ENCODE measurements around the gene SEMA4B.
A peak's percentile ranks its signal among the peaks of the same experiment; 100 is the strongest.

The SEMA4B gene

GRCh38 chr15:90205050-90205848 is 4.1 kb downstream of the SEMA4B start:
- no peak overlapping the region for H2BK15ac ChIP-seq (ENCODE audit: low read depth, poor library complexity, severe bottlenecking)
- no peak overlapping the region for H2BK12ac ChIP-seq (ENCODE audit: low read length in 2 of 2)

GRCh38 chr15:90205886-90206285 is 4.8 kb downstream of the SEMA4B start:
- Histone ChIP-seq H2BK120ac (ENCODE audit: low read depth, low read length) (no peak overlapping the region), H3K79me1 (replicated peaks; ENCODE audit: low read length, poor library complexity, severe bottlenecking) (peaks cover 54% of the 10 kb centered on the region), H3K18ac (ENCODE audit: low read depth in 1 of 2, low read length in 2 of 2) (no peak overlapping the region), H3K4ac (ENCODE audit: low read depth in 1 of 2, low read length in 2 of 2) (no peak overlapping the region), H3K36me3 (ENCODE audit: control insufficient read depth in 1 of 2, insufficient read depth in 2 of 2, low read depth in 1 of 2, low read length in 2 of 2) (peaks cover 0 to 38% of the 10 kb centered on the region in 2 experiments), H3K4me2 (ENCODE audit: low read length, poor library complexity, severe bottlenecking) (no peak overlapping the region), H3K9ac (ENCODE audit: low read length) (no peak overlapping the region), H3K23ac (ENCODE audit: low read length in 2 of 2) (no peak overlapping the region), H2BK5ac (ENCODE audit: low read depth, low read length, poor library complexity, severe bottlenecking) (no peak overlapping the region), H2AFZ (ENCODE audit: low read depth, low read length) (no peak overlapping the region), H3K27ac (ENCODE audit: low read length, poor library complexity, severe bottlenecking) (no peak overlapping the region), H3K4me3 (ENCODE audit: insufficient read depth in 1 of 2, low read depth in 1 of 2, low read length in 2 of 2) (no peak overlapping the region), H4K91ac (ENCODE audit: low read length) (peak overlapping the region; percentile 47), H2AK5ac (ENCODE audit: low read length, severe bottlenecking) (no peak overlapping the region), H2BK12ac (ENCODE audit: low read length in 2 of 2) (no peak overlapping the region), H4K8ac (ENCODE audit: low read length) (no peak overlapping the region), H3K9me3 (ENCODE audit: control insufficient read depth, low read length) (no peaks in the 10 kb centered on the region), H3K27me3 (ENCODE audit: control insufficient read depth in 1 of 2, insufficient read depth in 1 of 2, low read length in 2 of 2) (no peaks in the 10 kb centered on the region), H3K14ac (ENCODE audit: low read length in 2 of 2) (no peak overlapping the region), H3K4me1 (ENCODE audit: control insufficient read depth, insufficient read depth, low read depth, low read length) (peaks cover 29% of the 10 kb centered on the region), H2BK15ac (ENCODE audit: low read depth, poor library complexity, severe bottlenecking) (no peak overlapping the region)
- WGBS = 93% methylated on average over 5 of the region's 5 CpGs
- DNase-seq = no peak

More at GRCh38 chr15:90205050-90205848, 4.1 kb downstream of the SEMA4B start:
- H3K9me3 ChIP-seq (ENCODE audit: control insufficient read depth, low read length) = no peaks in the 10 kb centered on the region
- H2AFZ ChIP-seq (ENCODE audit: low read depth, low read length) = no peak overlapping the region
- H3K23ac ChIP-seq (ENCODE audit: low read length in 2 of 2) = no peak overlapping the region
- no peak overlapping the region for H3K9ac ChIP-seq (ENCODE audit: low read length)
- H3K4me1 ChIP-seq (ENCODE audit: control insufficient read depth, insufficient read depth, low read depth, low read length) = peaks cover 32% of the 10 kb centered on the region
- H3K27ac ChIP-seq (ENCODE audit: low read length, poor library complexity, severe bottlenecking) = no peak overlapping the region
- no peaks in the 10 kb centered on the region for H3K27me3 ChIP-seq (ENCODE audit: control insufficient read depth in 1 of 2, insufficient read depth in 1 of 2, low read length in 2 of 2)
- no peak overlapping the region for H3K18ac ChIP-seq (ENCODE audit: low read depth in 1 of 2, low read length in 2 of 2)
- H2BK120ac ChIP-seq (ENCODE audit: low read depth, low read length) = no peak overlapping the region
- H3K4me2 ChIP-seq (ENCODE audit: low read length, poor library complexity, severe bottlenecking) = no peak overlapping the region
- no peak overlapping the region for H2BK5ac ChIP-seq (ENCODE audit: low read depth, low read length, poor library complexity, severe bottlenecking)
- no peak for DNase-seq
- H3K4me3 ChIP-seq (ENCODE audit: insufficient read depth in 1 of 2, low read depth in 1 of 2, low read length in 2 of 2) = no peak overlapping the region
- H4K8ac ChIP-seq (ENCODE audit: low read length) = no peak overlapping the region
- H3K4ac ChIP-seq (ENCODE audit: low read depth in 1 of 2, low read length in 2 of 2) = no peak overlapping the region
- peaks cover 0 to 33% of the 10 kb centered on the region in 2 experiments for H3K36me3 ChIP-seq (ENCODE audit: control insufficient read depth in 1 of 2, insufficient read depth in 2 of 2, low read depth in 1 of 2, low read length in 2 of 2)
- H4K91ac ChIP-seq (ENCODE audit: low read length) = no peak overlapping the region
- peaks cover 54% of the 10 kb centered on the region for H3K79me1 ChIP-seq (replicated peaks; ENCODE audit: low read length, poor library complexity, severe bottlenecking)
- H2AK5ac ChIP-seq (ENCODE audit: low read length, severe bottlenecking) = no peak overlapping the region
- H3K14ac ChIP-seq (ENCODE audit: low read length in 2 of 2) = no peak overlapping the region
- WGBS = 87% methylated on average over 10 of the region's 10 CpGs

GRCh38 chr15:90207252-90207651 is 6.1 kb downstream of the SEMA4B start:
- H3K79me1 ChIP-seq (replicated peaks; ENCODE audit: low read length, poor library complexity, severe bottlenecking) = peaks cover 52% of the 10 kb centered on the region
- H2AFZ ChIP-seq (ENCODE audit: low read depth, low read length) = no peak overlapping the region
- no peak overlapping the region for H3K4me3 ChIP-seq (ENCODE audit: insufficient read depth in 1 of 2, low read depth in 1 of 2, low read length in 2 of 2)
- no peak overlapping the region for H2BK5ac ChIP-seq (ENCODE audit: low read depth, low read length, poor library complexity, severe bottlenecking)
- DNase-seq = no peak
- no peak overlapping the region for H3K18ac ChIP-seq (ENCODE audit: low read depth in 1 of 2, low read length in 2 of 2)
- H2BK12ac ChIP-seq (ENCODE audit: low read length in 2 of 2) = no peak overlapping the region
- H3K36me3 ChIP-seq (ENCODE audit: control insufficient read depth in 1 of 2, insufficient read depth in 2 of 2, low read depth in 1 of 2, low read length in 2 of 2) = peaks cover 0 to 40% of the 10 kb centered on the region in 2 experiments
- H4K8ac ChIP-seq (ENCODE audit: low read length) = no peak overlapping the region
- no peak overlapping the region for H3K14ac ChIP-seq (ENCODE audit: low read length in 2 of 2)
- no peak overlapping the region for H4K91ac ChIP-seq (ENCODE audit: low read length)
- H3K4me2 ChIP-seq (ENCODE audit: low read length, poor library complexity, severe bottlenecking) = no peak overlapping the region
- H3K27me3 ChIP-seq (ENCODE audit: control insufficient read depth in 1 of 2, insufficient read depth in 1 of 2, low read length in 2 of 2) = no peaks in the 10 kb centered on the region
- H3K9me3 ChIP-seq (ENCODE audit: control insufficient read depth, low read length) = no peaks in the 10 kb centered on the region
- no peak overlapping the region for H3K27ac ChIP-seq (ENCODE audit: low read length, poor library complexity, severe bottlenecking)
- H2BK15ac ChIP-seq (ENCODE audit: low read depth, poor library complexity, severe bottlenecking) = no peak overlapping the region
- no peak overlapping the region for H2BK120ac ChIP-seq (ENCODE audit: low read depth, low read length)
- H3K4ac ChIP-seq (ENCODE audit: low read depth in 1 of 2, low read length in 2 of 2) = no peak overlapping the region
- no peak overlapping the region for H3K23ac ChIP-seq (ENCODE audit: low read length in 2 of 2)
- no peak overlapping the region for H2AK5ac ChIP-seq (ENCODE audit: low read length, severe bottlenecking)
- 95% methylated on average over 5 of the region's 6 CpGs for WGBS
- H3K4me1 ChIP-seq (ENCODE audit: control insufficient read depth, insufficient read depth, low read depth, low read length) = peaks cover 39% of the 10 kb centered on the region
- H3K9ac ChIP-seq (ENCODE audit: low read length) = no peak overlapping the region

GRCh38 chr15:90208356-90208755 is 7.2 kb downstream of the SEMA4B start:
- no peak overlapping the region for H4K8ac ChIP-seq (ENCODE audit: low read length)
- H3K14ac ChIP-seq (ENCODE audit: low read length in 2 of 2) = no peak overlapping the region
- H3K79me1 ChIP-seq (replicated peaks; ENCODE audit: low read length, poor library complexity, severe bottlenecking) = peaks cover 50% of the 10 kb centered on the region
- no peak overlapping the region for H3K4me3 ChIP-seq (ENCODE audit: insufficient read depth in 1 of 2, low read depth in 1 of 2, low read length in 2 of 2)
- H3K4ac ChIP-seq (ENCODE audit: low read depth in 1 of 2, low read length in 2 of 2) = no peak overlapping the region
- no peak overlapping the region for H3K18ac ChIP-seq (ENCODE audit: low read depth in 1 of 2, low read length in 2 of 2)
- no peaks in the 10 kb centered on the region for H3K27me3 ChIP-seq (ENCODE audit: control insufficient read depth in 1 of 2, insufficient read depth in 1 of 2, low read length in 2 of 2)
- no peak overlapping the region for H2AFZ ChIP-seq (ENCODE audit: low read depth, low read length)
- H2AK5ac ChIP-seq (ENCODE audit: low read length, severe bottlenecking) = no peak overlapping the region
- H3K9me3 ChIP-seq (ENCODE audit: control insufficient read depth, low read length) = no peaks in the 10 kb centered on the region
- no peak overlapping the region for H2BK15ac ChIP-seq (ENCODE audit: low read depth, poor library complexity, severe bottlenecking)
- no peak overlapping the region for H3K4me2 ChIP-seq (ENCODE audit: low read length, poor library complexity, severe bottlenecking)
- no peak for DNase-seq
- H2BK120ac ChIP-seq (ENCODE audit: low read depth, low read length) = no peak overlapping the region
- H3K36me3 ChIP-seq (ENCODE audit: control insufficient read depth in 1 of 2, insufficient read depth in 2 of 2, low read depth in 1 of 2, low read length in 2 of 2) = peaks cover 0 to 44% of the 10 kb centered on the region in 2 experiments
- no peak overlapping the region for H2BK12ac ChIP-seq (ENCODE audit: low read length in 2 of 2)
- H3K23ac ChIP-seq (ENCODE audit: low read length in 2 of 2) = no peak overlapping the region
- no peak overlapping the region for H2BK5ac ChIP-seq (ENCODE audit: low read depth, low read length, poor library complexity, severe bottlenecking)
- no peak overlapping the region for H4K91ac ChIP-seq (ENCODE audit: low read length)
- peaks cover 39% of the 10 kb centered on the region for H3K4me1 ChIP-seq (ENCODE audit: control insufficient read depth, insufficient read depth, low read depth, low read length)
- no peak overlapping the region for H3K27ac ChIP-seq (ENCODE audit: low read length, poor library complexity, severe bottlenecking)
- no peak overlapping the region for H3K9ac ChIP-seq (ENCODE audit: low read length)
- WGBS = 84% methylated on average over 6 of the region's 6 CpGs

Measured in mesenchymal stem cell (in vitro differentiated cells and primary cell).